SK-N-MC (cell line): ENCODE data around the gene PCDHGC4.
A peak's percentile ranks its signal among the peaks of the same experiment; 100 is the strongest.

Experiments
- DNase-seq: peaks from one replicate; pipeline ENCODE4 v3.0.0-alpha.2; 2011; ENCODE audit warnings: low read depth, low spot score
- H3K27ac ChIP-seq: fragments of 200-600 bp; sonication (generic); 2 replicates; pipeline ENCODE4 v1.5.1; 2016; ENCODE audit warnings: mixed run types
- H3K36me3 ChIP-seq: fragments of 200-600 bp; sonication (generic); 2 replicates; pipeline ENCODE4 v1.6.1; 2017; ENCODE audit warnings: antibody characterized with exemption, low read length, mixed read lengths; ENCODE audit not compliant: insufficient read depth
- H3K4me3 ChIP-seq: fragments of 200-600 bp; sonication (generic); 2 replicates; pipeline ENCODE4 v1.5.1; 2016
- H3K9ac ChIP-seq: fragments of 200-600 bp; sonication (generic); 2 replicates; pipeline ENCODE4 v1.8.0; 2017; ENCODE audit warnings: mixed run types, mixed read lengths; ENCODE audit not compliant: insufficient read length
- H3K9me3 ChIP-seq: fragments of 200-600 bp; sonication (generic); 2 replicates; pipeline ENCODE4 v1.6.1; 2017; ENCODE audit warnings: low read depth, mild to moderate bottlenecking, antibody characterized with exemption, low read length, moderate library complexity, mixed read lengths
- EZH2 ChIP-seq: fragments of 200-600 bp; sonication (generic); IDR thresholded peaks from one replicate; pipeline ENCODE4 v1.6.1; 2017; ENCODE audit warnings: antibody characterized with exemption
- FOXP2 ChIP-seq: optimal IDR thresholded peaks from 2 replicates; pipeline ENCODE3; 2011; ENCODE audit warnings: mild to moderate bottlenecking, moderate library complexity; ENCODE audit not compliant: insufficient read depth; ENCODE audit errors: extremely low read length, control extremely low read depth
- POLR2AphosphoS5 ChIP-seq: IDR thresholded peaks from 2 replicates; pipeline ENCODE4 v1.6.1; 2012; ENCODE audit warnings: mild to moderate bottlenecking, low read depth, low read length, borderline replicate concordance

The PCDHGC4 gene

DNA sequence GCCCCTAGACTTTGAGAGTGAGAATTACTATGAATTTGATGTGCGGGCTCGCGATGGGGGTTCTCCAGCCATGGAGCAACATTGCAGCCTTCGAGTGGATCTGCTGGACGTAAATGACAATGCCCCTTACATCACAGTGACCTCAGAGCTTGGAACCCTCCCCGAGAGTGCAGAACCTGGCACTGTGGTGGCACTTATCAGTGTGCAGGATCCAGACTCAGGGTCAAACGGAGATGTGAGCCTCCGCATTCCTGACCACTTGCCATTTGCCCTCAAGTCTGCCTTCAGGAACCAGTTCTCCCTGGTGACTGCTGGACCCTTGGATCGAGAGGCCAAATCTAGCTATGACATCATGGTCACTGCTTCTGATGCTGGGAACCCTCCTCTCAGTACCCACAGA is 1.3 kb downstream of the PCDHGC4 start:
- no peak for TF ChIP-seq FOXP2
- no peak for TF ChIP-seq EZH2
- no peak for TF ChIP-seq POLR2AphosphoS5
- Histone ChIP-seq H3K9me3 (no peaks in the 10 kb centered on the region), H3K27ac (no peak overlapping the region), H3K9ac (no peak overlapping the region), H3K36me3 (no peaks in the 10 kb centered on the region; the same call in 1 of the 2 replicates), H3K4me3 (no peak overlapping the region)
- no peak for DNase-seq

DNA sequence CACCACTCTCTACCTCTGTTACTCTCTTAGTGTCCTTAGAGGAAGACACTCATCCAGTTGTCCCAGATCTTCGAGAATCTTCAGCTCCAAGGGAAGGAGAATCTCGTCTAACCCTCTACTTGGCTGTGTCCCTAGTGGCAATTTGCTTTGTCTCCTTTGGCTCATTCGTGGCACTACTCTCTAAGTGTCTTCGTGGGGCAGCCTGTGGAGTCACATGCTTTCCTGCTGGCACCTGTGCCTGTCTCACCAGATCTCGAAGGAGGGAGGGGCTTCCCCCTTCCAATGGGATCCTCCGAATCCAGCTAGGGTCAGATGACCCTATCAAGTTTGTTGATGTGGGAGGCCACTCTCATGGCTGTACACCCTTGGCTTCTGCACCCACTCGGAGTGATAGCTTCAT is 2.3 kb downstream of the PCDHGC4 start:
- TF ChIP-seq POLR2AphosphoS5 (no peak), EZH2 (no peak), FOXP2 (no peak)
- Histone ChIP-seq H3K9ac (no peak overlapping the region), H3K27ac (no peak overlapping the region), H3K9me3 (no peaks in the 10 kb centered on the region), H3K4me3 (no peak overlapping the region), H3K36me3 (no peaks in the 10 kb centered on the region; the same call in 1 of the 2 replicates)
- no peak for DNase-seq

DNA sequence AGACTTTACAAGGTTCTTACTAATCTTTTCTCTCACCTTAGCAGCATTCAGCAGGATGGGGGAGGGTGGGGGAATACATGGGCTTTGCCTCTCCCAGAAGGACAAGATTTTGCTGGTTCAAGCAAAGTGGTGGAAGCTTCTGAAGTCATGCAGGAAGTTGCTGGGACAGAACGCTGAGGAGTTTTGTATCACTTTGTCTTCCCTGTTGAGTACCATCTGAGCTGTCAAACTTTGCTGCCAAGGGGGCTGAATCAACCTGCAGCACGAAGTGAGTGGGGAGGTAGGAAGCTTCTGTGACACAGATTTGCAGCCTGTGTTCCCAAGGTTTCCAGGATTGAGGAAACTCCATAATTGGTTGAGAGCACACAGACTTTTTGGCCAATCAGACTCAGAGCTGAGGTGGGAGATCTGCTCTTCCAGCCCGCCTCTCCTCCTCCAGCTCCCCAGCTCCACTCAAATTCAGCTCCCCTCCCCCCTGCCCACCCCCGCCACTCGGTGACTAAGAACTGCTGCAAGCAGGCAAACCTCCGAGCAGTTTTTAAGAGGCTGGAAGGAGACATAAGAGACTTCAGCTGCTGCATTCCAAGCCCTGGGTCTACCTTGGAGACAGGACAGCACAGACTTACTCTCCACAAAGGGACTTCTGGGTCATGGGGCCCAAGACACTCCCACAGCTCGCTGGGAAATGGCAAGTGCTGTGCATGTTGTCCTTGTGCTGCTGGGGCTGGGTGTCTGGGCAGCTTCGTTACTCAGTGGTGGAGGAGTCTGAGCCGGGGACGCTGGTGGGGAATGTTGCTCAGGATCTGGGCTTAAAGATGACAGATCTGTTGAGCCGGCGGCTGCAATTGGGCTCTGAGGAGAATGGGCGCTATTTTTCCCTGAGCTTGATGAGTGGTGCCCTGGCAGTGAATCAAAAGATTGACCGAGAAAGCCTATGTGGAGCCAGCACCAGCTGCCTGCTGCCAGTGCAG is 4.0 kb downstream of the PCDHGC4 start, which contains the start of gene PCDHGC5:
PCDHGC5 (plus strand) TSS at position 491 of the 971 bp plus-strand sequence; CDS start at position 651, 160 bp downstream.
- Histone ChIP-seq H3K9ac (no peak within 1 kb of the TSS), H3K9me3 (no peaks in the 10 kb centered on the region), H3K27ac (peak within 1 kb of the TSS; percentile 70), H3K4me3 (peak within 1 kb of the TSS; percentile 57), H3K36me3 (no peaks in the 10 kb centered on the region; the same call in 1 of the 2 replicates)
- TF ChIP-seq FOXP2 (no peak), EZH2 (no peak), POLR2AphosphoS5 (no peak)
- no peak for DNase-seq

DNA sequence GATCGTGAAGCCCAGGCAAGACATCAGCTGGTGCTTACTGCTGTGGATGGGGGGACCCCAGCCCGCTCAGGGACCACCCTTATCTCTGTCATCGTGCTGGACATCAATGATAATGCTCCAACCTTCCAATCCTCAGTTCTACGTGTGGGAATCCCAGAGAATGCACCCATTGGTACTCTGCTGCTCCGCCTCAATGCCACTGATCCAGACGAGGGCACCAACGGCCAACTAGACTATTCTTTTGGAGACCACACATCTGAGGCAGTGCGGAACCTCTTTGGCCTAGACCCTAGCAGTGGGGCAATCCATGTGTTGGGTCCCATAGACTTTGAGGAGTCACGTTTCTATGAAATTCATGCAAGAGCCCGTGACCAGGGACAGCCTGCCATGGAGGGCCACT is 5.0 kb downstream of the PCDHGC4 start:
- no peak for TF ChIP-seq EZH2
- TF ChIP-seq POLR2AphosphoS5: no peak
- TF ChIP-seq FOXP2: no peak
- Histone ChIP-seq H3K27ac (no peak overlapping the region), H3K36me3 (no peaks in the 10 kb centered on the region; the same call in 1 of the 2 replicates), H3K9me3 (no peaks in the 10 kb centered on the region), H3K4me3 (no peak overlapping the region), H3K9ac (no peak overlapping the region)
- no peak for DNase-seq

DNA sequence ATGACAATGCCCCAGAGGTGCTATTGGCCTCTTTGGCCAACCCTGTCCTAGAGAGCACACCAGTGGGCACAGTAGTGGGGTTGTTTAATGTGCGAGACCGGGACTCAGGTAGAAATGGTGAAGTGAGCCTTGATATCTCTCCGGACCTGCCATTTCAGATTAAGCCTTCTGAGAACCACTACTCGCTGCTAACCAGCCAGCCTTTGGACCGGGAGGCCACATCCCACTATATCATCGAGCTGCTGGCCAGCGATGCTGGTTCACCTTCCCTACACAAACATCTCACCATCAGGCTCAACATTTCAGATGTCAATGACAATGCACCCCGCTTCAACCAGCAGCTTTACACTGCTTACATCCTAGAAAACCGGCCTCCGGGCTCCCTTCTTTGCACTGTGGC is 5.4 kb downstream of the PCDHGC4 start:
- no peak overlapping the region for H3K4me3 ChIP-seq
- H3K9me3 ChIP-seq: no peaks in the 10 kb centered on the region
- H3K36me3 ChIP-seq: no peaks in the 10 kb centered on the region; the same call in 1 of the 2 replicates
- TF ChIP-seq POLR2AphosphoS5 (no peak), FOXP2 (no peak), EZH2 (no peak)
- H3K9ac ChIP-seq: no peak overlapping the region
- no peak for DNase-seq
- H3K27ac ChIP-seq: no peak overlapping the region

DNA sequence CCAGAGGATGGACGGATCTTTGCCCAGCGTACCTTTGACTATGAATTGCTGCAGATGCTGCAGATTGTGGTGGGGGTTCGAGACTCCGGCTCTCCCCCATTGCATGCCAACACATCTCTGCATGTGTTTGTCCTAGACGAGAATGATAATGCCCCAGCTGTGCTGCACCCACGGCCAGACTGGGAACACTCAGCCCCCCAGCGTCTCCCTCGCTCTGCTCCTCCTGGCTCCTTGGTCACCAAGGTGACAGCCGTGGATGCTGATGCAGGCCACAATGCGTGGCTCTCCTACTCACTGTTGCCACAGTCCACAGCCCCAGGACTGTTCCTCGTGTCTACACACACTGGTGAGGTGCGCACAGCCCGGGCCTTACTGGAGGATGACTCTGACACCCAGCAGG is 5.9 kb downstream of the PCDHGC4 start:
- Histone ChIP-seq H3K27ac (no peak overlapping the region), H3K4me3 (no peak overlapping the region), H3K9ac (no peak overlapping the region), H3K9me3 (no peaks in the 10 kb centered on the region), H3K36me3 (no peaks in the 10 kb centered on the region; the same call in 1 of the 2 replicates)
- TF ChIP-seq FOXP2 (no peak), POLR2AphosphoS5 (no peak), EZH2 (no peak)
- no peak for DNase-seq

DNA sequence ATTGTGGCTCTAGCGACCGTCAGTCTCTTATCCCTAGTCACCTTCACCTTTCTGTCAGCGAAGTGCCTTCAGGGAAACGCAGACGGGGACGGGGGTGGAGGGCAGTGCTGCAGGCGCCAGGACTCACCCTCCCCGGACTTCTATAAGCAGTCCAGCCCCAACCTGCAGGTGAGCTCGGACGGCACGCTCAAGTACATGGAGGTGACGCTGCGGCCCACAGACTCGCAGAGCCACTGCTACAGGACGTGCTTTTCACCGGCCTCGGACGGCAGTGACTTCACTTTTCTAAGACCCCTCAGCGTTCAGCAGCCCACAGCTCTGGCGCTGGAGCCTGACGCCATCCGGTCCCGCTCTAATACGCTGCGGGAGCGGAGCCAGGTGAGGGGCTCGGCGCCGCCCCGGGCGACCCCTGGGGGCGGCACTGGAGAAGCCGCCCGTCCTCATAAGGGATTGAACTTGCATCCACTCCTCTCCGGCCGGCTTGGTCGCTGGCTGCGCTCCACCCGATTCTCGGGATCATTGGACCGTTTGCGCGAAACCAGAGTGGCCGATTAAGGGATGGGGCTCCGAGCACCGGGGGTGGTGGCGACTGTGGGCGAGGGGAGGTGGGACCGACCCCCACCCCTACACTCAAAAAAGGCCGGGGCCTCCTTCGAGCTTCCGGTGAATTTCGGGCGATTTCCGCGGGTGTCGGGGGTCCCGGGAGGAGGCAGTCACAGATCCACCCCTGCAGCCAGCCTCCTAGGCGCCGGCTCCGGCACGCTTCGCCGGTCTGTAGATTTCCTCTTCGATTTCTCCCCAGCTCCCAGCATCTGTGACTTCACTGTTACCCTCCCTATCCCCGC is 6.7 kb downstream of the PCDHGC4 start:
- H3K27ac ChIP-seq: no peak overlapping the region
- DNase-seq: no peak
- H3K9me3 ChIP-seq: no peaks in the 10 kb centered on the region
- no peak overlapping the region for H3K9ac ChIP-seq
- H3K36me3 ChIP-seq: no peaks in the 10 kb centered on the region
- TF ChIP-seq FOXP2 (no peak), POLR2AphosphoS5 (no peak), EZH2 (no peak)
- H3K4me3 ChIP-seq: no peak overlapping the region

DNA sequence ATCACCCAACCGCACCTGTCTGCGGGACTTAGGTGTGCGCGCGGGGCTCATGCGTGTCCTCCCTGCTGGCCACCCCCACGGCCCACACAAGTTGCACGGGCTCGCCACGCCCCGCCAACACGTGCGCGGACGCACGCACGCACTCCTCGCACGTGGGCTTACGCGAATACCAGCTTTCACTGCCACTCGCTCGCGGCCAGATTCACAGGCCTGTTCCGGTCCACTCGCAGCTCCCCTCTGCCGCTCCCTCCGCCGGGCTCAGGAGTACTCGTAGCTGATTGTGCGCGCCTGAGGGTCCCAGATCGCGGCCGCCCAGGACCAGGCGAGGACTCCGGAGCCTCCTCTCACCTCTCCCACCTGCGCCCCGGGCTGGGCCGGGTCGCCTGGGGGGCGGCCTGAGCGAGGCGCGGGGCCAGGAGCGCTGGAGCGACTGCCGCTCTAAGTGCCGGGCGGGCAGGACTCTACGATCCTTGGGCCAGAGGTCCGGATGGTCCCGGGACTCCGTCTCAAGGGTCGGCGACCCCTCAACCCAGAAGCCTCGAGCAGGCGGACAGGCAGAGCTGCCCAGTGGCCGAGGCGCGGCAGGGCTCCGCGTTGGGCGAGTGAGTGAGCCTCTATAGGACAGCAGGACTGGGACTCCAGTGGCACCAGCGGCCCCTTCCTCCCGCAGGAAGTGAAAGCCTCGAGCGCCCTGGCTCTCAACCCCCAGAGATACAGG is 7.5 kb downstream of the PCDHGC4 start:
- no peaks in the 10 kb centered on the region for H3K9me3 ChIP-seq
- H3K27ac ChIP-seq: peak overlapping the region; percentile 97
- no peak overlapping the region for H3K9ac ChIP-seq
- no peaks in the 10 kb centered on the region for H3K36me3 ChIP-seq
- TF ChIP-seq FOXP2 (no peak), EZH2 (no peak)
- no peak overlapping the region for H3K4me3 ChIP-seq
- DNase-seq: no peak
